ENCODE measurements around the gene NTF3.
A peak's percentile ranks its signal among the peaks of the same experiment; 100 is the strongest.

Gene NTF3

DNA sequence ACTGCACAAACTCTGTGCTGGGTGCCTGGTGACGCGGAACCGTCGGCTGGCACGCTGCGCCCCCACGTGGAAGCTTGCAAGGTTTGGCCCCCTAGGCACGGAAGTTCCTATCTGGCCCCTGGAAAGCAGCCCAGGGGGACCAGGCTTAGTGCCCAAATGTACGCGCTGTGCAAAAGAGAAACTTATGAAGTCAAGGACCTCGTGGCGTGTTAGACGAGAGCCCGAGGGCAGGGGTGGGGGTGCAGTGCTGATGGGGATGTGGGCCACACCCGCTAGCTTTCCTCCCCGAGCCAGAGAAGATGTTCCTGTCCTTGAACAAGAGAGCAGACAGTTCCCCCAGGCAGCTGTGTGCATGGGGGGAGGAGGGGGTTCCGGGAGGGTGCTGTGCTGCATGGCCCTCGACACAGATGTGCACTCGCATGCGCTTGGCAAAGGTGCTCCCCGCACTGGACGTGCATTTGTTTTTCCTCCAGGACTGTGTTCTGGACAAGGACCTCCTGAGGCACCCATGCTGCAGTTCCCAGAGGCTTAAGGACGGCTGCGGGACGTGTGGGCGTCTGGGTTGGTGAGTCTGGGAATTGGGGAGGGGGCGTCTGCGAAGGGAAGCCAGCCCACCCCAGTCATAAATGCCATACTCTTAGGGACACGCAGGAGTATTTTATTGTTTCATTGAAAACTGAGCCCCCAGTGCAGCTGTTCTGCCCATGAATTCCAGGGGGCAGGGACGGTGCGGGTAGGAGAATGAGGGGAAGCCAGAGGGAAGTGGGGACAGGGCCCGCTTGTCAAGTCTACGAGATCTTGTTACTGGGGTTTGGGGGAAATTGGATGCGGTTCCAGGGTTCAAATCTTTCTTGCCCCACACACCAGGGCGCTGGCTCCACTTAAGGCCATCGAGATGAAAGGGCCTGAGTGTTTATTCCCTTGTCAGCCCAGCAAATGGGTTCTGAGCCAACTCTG is 80.0 kb downstream of the NTF3 start:
- peak; percentile 31 for DNase-seq (ENCODE audit: low spot score)

DNA sequence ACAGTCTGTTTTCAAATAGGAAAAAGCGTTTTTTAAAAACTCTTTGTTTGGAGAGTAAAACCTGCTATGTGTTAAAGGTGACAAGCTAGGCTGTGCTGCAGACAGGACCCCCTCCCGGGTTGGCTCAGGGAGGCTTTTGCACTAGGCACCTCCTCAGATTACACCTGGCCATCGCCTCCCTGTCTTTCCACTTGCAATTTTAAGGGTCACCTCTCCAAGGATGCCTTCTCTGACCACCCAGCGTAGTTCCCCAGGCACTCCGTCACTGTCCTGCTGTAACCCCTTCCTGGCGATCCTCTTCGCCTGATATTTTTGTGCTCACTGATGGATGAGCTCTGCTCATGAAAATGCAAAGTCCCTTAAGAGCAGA is 80.7 kb downstream of the NTF3 start:
- no peak for DNase-seq (ENCODE audit: low spot score)

DNA sequence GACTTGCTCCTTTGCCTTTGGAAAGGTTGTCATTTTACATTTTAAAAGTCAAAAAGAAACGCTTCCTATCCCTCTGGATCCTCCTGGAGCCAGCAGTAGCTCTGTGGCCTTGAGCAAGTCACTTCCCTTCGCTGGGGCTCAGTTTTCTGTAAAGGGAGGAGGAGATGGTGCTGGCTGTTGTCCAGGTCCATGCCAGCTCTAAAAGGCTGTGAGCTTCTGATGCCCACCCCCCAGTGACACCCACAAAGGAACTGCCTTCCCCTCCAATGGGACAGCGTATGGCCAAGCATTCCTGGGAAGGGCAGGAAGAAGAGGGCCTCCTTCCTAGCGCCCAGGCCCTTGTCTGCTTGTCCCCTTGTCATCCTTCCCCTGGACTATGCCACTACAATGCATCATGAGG is 81.5 kb downstream of the NTF3 start:
- no peak for DNase-seq (ENCODE audit: low spot score)

DNA sequence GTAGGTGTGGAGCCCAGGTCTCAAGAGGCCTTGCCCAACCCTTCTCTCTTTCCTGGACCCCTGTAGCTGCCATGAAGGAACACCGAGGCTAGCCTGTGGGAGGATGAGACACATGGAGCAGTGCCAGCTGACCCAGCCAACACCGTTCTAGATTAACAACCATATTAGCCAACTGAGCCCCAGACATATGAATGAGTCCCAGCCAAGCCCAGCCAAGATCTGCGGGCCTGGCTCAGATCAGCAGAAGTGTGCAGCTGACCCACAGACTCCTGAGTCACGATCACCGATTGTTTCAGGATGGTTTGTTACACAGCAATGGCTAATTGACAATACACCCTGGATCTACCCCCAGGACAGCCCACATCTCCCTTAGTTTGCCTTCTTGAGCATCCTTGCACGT is 82.1 kb downstream of the NTF3 start:
- no peak for DNase-seq (ENCODE audit: low spot score)

DNA sequence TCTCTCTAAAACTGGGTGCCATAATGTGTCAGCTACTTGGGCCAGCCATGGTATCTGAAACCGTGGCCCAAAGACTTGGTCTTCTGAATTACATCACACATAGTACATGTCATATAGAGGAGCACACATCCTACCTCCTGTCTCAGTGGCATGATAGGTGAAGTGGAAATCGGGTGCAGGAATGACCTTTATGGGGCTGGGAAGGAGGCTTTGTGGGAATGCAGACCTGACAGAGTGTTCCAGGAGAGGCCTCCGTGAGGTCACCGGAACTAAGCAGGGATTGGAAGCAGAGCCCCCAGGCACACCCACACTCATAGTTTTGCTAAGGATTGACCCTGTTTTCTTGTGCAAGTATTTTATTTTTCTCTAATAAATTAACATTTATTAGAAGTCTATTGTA is 82.6 kb downstream of the NTF3 start:
- no peak for DNase-seq (ENCODE audit: low spot score)

DNA sequence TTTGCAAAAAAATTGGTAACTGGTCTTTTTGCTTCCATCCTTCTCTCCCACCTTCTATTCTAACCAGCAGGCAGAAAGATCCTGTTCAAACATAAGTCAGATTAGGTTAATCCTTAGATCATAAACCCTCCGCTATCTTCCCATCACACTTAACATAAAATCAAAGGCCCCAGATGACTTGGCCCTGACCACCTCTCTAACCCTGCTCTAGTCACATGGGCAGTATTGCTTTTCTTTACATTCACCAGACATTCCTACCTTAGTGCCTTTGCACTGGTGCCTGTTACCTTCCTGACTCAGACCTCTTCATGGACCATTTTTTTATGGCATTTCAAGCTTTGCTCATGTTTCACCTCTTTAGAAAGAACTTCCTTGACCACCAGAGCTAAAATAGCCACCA is 83.5 kb downstream of the NTF3 start:
- DNase-seq (ENCODE audit: low spot score), result no peak

DNA sequence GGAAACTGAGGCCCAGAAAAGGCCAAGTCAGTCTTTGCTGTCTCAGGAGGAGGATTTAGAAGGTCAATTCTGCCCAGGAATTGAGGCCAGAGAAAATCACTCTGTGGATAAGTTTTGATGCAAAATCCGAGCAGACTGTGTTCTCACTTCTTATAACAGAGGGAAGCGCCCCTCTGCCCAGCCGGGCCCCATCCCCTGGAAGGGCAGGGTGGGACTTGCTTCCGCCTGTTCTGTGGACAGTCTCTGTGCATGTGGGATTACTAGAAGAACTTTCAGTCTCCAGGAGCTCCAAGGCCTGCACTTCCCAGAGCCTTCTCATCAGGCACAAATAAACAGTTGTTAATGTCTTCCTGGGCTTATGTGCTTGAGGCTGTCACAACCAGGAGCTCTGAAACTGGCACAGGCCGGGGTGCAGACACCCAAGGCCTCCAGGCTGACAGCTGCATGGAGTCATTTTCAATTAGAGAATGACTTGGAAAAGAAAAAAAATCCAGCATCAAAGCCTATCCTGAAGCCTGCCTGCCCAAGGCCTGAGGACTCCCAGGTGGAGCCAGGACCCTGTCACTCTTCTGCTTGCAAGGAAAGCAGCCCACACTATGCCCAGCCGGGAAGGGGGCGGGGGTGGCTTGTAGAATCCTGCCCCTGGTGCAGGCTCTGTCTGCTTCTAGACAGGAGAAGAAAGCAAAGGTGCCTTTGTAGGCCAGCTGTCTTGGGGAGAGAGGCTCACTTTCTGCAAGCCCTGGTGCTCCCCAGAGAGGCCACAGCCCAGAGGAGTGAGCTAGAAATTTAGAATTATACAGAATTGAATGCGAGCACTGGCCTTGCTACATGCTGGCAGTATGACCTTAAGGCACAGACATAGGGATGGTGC is 84.7 kb downstream of the NTF3 start:
- DNase-seq (ENCODE audit: low spot score), result no peak

DNA sequence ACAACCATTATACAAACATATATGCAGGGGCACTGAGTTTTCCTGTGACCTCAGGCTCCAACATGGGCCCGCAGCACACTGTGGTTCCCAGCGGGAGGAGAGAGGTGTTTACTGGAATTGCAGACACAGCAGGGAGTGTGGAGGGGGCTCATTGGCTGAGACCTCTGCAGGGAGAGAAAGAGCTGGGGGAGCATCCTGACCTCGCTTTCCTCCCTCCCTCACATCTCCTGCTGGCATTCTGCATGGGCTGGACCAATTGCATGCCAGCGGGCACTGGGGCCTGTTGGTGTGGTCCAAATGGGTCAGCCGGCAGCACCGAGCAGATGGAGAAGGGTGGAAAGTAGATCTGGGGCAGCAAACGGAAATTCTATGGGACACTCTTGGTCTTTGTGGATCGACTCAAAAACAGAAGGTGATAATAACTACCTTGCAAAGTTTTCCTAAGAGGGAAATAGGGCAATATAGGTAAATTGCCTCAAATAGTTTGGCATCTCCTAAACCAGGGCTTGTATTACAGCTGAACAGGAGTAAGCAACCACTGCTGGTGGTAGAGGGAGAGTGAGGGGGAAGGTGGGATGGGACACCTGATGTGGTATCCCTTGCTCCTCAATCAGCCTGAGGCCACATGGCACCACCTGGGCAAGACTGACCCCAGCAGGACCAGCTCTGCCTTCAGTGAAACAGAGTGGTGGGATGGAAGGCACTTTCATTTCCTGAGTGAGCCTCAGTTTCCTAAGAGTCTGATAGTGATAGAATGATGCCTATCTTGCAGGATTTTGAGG is 86.9 kb downstream of the NTF3 start:
- DNase-seq (ENCODE audit: low spot score), result no peak

DNA sequence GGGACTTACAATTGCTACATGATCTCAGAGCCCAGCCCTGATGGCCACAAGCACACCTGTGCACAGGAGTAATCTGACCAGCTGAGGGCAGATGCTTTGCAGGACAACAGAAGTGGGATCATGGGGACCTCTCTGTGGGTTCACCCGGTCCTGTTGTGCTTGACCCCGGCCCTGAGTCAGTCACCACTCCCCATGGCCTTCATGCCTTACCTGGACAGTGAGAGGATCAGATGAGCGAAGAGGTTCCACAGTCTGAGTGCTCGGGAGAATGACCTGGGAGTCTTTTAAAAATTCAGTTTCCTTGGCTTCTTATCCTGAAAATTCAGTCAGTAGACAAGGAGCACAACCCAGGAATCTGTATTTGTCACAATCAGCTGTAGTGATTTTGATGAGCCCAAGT is 88.1 kb downstream of the NTF3 start:
- no peak for DNase-seq (ENCODE audit: low spot score)

DNA sequence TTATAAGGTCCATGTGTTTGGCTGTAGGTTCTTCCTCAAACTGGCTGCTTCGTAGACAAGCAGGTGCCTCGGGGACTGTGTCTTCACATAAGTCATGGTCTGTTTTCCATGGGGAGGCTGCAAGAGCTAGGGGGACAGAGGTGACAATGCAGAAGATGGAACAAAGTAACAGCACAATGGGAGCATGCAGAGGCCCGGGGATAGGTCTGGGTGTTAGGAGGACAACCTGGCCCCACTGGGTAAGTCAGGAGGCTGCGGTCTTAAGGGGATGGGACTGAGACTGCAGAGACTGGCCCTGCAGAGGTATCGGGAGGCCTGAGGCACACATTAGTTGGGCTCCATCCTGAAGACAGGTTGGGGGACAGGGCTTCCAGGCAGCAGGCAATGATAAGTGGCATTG is 88.9 kb downstream of the NTF3 start:
- DNase-seq (ENCODE audit: low spot score), result no peak

DNA sequence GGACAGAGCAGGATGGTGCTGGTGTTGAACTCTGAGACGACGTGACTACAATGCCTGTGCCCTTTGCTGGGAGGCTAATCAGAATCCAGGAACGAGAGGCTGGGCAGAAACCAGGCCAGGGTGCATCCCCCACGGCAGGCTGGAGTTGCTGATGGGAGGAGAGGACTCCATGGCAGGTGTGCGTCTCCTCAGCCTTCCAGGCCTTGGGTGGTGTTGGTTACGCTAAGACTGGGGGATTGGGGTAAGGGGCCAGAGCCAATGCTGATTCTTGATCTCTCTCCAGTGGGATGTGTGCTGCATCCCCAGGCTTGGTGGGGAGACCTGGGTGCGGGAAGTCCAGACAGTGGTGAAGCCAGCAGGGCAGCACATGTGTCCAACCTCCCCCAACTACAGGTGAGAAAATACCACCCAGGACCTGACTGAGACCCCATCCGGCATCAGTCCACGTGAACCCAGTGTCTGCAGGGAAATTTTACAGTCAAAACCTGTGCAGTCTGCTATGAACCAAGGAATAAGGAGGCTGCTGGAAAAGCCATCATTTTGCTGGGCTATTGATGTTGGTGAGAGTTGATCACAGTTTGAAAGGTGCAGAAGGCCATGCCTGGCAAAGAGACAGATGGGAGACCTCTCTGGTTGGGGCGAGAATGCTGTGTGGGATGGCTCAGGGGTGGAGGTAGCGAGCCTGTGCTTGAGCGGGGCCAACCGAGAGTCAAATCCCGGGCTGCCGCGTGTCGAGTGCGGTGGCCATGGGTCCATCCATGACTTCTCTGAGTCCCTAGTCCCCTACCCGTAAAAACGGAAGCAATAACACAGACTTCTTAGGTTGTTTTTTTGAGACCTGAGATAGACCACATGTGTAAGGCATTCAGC is 89.8 kb downstream of the NTF3 start:
- DNase-seq (ENCODE audit: low spot score), result no peak

DNA sequence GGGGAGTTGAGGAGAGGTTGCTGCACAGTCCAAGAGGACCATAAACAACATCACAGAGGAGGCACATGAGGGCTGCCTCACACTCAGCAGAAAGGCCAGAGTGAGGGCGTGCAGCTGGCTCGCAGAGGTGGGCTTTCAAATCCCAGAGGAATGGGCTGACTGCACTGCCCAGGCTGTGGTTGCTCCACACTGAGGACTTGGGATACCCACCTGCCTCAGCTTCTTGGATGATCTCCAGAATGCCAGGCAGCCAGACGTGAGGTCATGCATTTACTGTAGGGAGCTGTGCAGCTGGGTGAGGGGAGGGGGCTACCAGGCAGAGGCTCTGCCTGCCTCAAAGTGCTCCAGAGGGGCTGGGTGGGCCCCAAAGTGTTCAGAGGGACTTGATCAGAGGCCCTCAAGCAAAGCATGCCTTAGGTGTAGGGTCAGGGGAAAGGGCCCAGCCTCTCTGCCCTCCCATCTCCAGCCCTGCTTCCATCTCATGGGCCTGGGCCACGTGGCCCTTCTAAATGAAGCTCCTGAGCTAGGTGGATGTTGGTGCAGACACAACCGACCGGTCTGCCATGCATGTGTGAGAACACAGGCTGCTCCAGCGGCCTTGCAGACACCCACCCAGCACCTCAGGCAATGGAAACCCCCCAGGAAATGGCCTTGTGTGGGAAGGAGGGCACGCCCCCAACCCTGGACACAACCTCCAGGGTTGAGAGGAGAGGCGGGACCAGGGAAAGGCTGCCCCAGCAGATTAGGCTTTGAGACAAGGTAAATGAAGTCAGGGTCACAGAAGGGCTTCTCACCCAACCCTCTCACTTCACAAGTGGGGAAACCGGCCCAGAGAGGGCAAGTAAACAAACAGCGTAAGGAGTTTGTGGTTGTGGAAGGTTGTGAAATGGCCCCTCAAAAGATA is 90.8 kb downstream of the NTF3 start:
- DNase-seq (ENCODE audit: low spot score), result no peak

DNA sequence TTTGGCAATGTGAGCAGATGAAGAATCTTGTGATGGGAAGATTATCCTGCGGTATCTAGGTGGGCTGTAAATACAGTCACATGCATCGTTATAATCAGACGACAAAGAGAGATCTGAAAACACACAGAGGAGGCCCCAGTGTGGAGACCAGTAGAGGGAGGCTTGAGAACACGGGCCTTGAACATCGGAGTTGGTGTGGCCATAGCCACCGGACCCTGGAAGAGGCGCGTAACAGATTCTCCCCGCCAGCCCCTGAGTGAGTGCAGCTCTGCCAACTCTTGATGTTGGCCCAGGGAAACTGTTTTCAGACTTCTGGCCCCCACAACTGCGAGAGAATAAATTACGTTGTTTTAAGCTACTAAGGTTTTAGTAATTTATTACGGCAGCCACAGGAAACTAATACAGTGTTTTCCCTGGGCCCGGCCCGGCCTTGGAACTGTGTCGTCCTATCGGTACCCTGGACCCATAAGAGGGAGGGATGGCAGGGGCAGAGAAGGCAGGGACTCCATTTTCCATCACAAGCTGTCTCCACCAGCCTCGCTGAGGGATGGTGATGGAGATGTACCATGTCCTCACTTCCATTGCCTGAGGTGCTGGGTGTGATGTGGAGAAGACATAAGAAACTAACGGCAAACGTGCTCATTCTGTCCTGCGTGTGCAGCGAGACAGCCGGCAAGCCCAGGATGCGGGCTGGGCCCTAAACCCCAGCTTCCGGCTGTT is 91.6 kb downstream of the NTF3 start:
- DNase-seq (ENCODE audit: low spot score), result no peak

DNA sequence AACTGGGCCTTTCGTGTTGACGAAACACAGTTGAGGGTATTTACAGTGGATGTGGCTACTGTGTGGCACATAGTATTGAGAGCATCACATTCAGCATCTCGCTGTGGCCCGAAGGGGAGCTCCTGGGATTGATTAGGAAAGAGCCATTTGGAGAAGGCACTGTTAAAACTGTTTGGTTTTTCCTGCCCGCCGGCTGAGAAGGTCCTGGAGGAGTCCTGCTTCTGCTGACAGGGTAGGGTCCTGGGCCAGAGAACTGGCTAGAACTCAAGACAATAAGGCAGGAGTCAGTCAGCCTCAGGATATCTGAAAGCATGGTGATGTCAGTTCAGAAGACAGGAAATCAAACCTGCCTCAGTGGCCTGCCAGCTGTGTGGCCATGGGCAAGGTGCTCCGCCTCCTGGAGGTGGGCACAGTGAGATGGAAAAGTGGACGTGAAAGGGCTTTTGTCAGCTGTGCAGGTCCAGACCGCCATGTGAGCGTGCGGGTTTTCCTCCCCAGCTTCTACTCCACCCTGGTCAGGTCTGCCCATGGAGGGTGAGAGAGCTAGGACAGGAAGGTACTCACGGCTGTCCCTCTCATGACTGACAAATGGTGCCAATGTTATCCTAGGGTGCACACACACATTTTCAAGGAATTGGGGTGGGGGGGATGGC is 92.3 kb downstream of the NTF3 start:
- no peak for DNase-seq (ENCODE audit: low spot score)

DNA sequence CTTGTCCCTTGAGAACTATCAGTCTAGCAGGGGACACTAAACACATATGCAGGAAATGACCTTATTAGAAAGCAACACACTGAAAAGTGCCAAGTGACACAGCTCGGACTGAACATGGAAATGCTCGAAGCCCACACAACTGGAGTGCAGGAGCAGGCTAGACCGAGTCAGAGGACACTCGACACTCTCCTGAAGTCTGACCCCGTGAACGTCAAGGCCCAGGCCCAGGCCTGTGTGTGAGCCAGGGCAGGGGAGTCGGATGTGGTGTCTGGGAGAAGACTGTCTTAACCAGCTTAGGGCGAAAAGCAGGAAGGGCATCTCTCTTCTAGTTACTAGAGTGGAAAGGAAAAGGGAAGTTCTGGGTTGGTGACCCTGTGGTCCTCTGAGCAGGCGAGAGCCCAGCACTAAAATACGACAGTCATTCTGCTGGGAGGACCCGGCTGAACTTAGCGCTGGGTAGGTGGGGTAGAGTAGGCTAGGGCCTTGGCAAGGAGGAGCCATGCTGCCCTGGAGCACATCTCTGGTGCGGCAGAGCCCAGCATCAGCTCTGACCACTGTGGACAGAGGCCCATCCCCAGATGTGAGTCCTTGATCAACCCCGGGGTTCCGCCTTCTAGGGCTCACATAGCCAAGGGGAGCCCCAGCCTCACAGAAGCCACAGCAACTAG is 93.0 kb downstream of the NTF3 start:
- DNase-seq (ENCODE audit: low spot score), result no peak

DNA sequence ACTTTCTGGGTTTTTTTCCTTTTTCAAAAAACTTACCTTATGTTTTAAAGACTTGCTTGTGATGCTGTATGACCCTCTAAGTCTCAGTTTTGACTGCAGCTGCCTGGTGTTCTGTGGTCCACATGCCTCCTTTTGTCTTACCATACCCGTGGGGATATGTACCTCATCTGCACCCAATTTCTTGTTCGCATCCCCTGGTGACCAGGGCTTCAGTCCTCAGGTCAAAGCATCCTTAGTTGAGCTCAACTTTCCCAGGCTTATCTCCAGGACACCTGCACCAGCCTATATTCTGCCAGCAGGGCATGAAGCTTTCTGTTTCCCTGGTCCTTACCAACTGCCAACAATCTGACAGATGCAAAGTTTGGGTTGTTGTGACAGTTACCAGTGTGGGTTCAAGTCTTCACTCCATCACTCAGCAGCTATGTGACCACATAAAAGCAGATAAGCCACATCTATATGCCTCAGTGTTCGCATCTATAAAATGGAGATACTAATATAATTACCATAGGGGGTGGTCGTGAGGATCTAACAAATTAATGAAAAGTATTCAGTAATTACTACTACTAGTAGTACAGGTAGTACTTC is 94.0 kb downstream of the NTF3 start:
- no peak for DNase-seq (ENCODE audit: low spot score)

DNA sequence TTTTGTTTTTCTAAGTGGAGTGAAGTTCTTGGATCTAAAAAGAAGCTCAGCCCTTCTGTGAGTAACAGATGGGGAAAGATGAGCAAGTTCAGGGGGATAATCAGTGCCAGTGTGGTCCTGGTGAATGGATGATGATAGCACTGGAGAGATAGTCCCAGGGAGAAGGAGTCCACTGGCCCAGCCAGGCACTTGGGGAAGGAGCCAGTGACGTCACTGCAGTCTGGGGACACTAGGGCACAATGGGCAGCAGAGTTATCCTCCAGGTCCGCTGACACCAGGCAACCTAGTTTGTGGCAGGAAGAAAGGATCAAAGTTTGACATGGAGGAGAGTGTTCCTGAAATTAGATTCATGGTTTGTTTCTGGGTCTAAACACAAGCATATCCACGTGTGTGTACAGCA is 101.5 kb downstream of the NTF3 start:
- DNase-seq (ENCODE audit: low spot score), result no peak
